D721Med (cell line): Measurements from ENCODE around the gene PSMG3.

Experiments used
- DNase-seq: peaks from one replicate; pipeline ENCODE4 v3.0.0; 2011; ENCODE audit warnings: low spot score; ENCODE audit not compliant: insufficient read length
- FAIRE-seq: peaks from 2 replicates; lab custom pipeline; 2011; peaks lifted over from hg19 to GRCh38; lab: Jason Lieb, UNC
- TF ChIP-seq, protein P1 (sequence below): IDR thresholded peaks from 2 replicates; pipeline ENCODE4 v1.5.1; 2012; ENCODE audit warnings: mild to moderate bottlenecking, control low read depth; ENCODE audit not compliant: insufficient read depth; ENCODE audit errors: missing control alignments

Gene PSMG3

DNA sequence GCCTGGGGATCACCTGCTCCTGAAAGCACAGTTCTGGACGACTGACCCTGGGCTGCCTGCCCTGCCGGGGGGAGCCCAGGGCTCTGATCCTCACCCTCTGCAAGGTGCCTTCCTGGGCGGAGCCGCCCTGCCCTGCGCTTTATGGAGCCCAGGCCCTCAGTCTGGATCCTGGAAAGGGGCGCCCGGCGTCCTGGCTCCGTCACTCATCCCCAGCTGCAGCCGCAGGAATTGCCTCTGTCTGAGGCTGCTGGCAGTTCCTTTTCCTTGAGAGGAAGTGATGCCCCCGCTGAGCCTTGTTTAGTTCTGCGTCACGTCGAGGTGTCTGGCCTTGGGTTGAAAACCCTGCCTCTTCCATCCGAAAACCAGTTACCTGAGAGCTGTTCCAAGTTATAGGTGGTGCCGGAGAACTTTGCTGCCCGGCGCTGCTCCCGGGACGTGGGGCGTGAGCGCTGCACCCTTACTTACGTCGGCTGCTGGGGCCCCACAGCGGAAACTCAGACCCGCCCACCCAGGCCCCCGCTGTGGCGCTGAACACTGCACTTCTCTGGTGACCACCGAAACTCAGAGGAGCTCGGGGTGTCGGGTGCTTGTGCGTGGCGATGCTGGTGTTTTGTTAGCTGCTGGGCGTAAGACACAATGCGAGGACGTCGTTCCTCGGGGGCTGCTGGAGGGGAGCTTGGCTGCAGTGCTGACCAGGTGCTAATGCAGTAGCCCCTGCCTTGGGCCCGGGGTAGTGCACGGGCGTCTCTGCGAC, 34.0 kb downstream of the PSMG3 start:
- FAIRE-seq (no peak), DNase-seq (no peak)
- TF ChIP-seq, protein P1, sequence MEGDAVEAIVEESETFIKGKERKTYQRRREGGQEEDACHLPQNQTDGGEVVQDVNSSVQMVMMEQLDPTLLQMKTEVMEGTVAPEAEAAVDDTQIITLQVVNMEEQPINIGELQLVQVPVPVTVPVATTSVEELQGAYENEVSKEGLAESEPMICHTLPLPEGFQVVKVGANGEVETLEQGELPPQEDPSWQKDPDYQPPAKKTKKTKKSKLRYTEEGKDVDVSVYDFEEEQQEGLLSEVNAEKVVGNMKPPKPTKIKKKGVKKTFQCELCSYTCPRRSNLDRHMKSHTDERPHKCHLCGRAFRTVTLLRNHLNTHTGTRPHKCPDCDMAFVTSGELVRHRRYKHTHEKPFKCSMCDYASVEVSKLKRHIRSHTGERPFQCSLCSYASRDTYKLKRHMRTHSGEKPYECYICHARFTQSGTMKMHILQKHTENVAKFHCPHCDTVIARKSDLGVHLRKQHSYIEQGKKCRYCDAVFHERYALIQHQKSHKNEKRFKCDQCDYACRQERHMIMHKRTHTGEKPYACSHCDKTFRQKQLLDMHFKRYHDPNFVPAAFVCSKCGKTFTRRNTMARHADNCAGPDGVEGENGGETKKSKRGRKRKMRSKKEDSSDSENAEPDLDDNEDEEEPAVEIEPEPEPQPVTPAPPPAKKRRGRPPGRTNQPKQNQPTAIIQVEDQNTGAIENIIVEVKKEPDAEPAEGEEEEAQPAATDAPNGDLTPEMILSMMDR: no peak

- FAIRE-seq: no peak
These were observed 34.8 kb downstream of the PSMG3 start for GRCh38 chr7:1535100-1535458.

DNA sequence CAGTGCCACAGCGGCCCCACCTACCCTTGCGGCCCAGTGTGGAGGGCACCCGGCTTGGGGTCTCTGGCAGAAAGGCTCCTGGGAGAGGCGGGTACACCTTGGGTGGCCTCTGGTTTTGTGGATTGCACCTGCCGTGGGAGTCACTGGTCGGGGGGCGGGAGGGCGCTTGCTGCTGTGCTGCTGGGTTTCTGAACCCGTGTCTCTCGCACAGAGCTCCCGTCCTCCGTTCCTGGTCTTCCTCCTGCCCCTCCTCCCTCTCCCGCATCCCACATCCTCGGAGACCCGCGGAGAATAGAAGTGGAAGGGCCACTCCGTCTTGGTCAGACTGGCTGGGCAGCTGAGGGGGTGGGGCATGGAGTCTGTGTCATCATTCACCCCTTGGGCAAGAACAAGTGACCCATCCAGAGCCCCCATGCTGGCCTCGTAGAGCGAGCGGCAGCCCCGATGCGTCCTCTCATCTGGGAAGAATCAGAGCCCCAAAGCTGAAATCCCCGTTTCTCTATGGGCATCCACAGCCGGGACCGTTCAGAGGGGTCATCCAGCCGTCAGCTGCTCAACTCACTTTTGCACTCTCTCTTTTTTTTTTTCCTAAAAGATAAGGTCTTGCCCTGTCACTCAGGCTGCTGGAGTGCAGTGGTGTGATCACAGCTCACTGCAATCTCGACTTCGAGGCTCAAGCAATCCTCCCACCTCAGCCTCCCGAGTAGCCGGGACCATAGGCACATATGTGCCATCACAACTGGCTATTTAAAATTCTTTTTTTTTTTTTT, 35.3 kb downstream of the PSMG3 start:
- FAIRE-seq: no peak
- TF ChIP-seq, protein P1: no peak

More at GRCh38 chr7:1535100-1535458, 34.8 kb downstream of the PSMG3 start:
- no peak for DNase-seq
- TF ChIP-seq, protein P1: no peak

DNA sequence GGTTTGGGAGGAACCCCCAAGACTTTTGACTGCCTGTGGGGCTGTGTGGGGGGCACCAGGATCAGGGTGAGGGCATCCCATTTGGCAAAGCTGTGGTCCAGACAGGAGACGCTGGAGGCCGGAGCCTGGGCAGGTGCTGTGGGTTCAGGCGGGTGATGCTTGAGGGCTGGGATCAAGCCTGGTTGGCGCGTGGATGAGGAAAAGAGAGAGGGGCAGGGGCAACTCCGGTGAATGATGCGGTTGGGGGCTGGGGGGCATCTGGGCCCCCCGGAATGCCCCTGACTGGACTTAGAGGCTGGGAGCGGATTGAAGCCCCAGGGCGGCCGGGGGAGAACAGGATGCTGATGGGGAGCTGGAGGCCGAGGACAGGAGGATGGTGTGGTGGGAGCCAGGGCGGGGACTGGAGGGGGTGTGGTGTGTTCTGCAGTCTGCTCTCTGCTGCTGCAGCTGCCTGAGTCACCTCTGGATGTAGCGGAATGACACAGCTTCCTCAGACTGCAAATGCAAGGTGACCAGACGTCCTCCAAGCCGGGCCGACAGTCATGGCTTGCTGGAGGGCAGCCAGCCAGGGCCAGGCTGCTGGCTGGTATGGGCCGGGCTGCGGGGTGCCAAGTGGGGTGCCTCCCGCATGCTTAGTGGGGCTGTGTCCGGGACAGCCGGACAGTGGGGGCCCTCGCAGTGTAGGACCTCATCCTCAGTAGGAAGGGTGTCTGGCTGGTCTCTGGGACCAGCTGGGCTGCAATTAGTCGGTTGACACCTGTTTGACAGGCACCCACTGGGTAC, 36.1 kb downstream of the PSMG3 start:
- DNase-seq: no peak

More for the DNA sequence above, 35.3 kb downstream of the PSMG3 start:
- DNase-seq: no peak

DNA sequence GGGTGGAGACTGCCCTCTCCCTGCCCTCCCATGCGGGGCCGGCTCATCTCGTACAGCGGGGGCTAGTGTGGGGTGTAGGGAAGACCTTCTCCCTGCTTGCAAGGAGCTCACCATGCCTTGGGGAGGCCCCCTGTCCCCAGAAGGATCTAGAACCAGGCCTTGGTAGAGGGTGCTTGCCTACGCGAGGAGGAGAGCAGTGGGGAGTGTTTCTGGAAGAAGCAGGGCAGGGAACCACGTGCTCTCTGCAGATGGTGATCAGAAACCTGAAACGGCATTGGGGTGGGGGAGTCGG, 36.6 kb downstream of the PSMG3 start:
- no peak for FAIRE-seq

More for the DNA sequence above, 36.1 kb downstream of the PSMG3 start:
- FAIRE-seq: no peak
- TF ChIP-seq, protein P1: no peak

GRCh38 chr7:1532456-1533254, 37.2 kb downstream of the PSMG3 start:
- TF ChIP-seq, protein P1: no peak
- FAIRE-seq (no peak), DNase-seq (no peak)

More for the DNA sequence above, 36.6 kb downstream of the PSMG3 start:
- TF ChIP-seq, protein P1: no peak
- no peak for DNase-seq
